ENCODE data around the gene RPS2.

RPS2 gene

DNA sequence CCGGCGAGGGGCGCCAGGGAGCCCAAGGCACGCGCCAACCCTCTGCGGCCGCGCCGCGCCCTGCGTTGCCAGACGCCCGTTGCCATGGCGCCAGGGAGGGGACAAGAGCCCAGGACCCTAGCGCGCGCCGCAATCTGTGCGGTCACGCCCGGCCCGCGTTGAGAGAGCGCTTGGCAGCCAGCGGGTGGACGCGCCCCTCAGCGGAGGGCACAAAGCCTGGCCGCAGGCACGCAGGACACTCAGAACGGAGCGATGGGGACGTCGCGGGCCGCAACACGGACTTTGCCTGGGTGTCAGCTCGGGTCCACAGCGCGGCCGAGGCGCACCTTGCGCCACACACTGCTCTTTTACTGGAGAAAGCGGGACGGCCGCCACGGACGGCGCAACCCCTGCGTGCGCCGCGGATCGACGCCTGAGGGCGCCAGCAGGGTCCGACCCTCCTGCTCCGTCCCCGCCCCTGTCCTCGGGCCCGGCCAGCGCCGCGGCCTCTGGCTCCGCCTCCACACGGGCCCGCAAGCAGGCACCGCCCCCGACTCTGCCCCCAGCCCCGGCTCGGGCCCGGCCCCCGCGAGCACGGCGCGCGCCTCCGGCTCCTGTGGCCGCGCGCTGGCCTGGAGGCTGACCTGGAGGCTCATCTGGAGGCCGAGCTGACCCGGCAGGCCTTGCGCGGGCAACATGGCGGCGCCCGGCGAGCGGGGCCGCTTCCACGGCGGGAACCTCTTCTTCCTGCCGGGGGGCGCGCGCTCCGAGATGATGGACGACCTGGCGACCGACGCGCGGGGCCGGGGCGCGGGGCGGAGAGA, 19.1 kb upstream of the RPS2 start, which contains the start of gene GFER:
TSS of gene GFER (plus strand) at position 650 of the 803 bp plus-strand sequence. CDS start at position 676, 26 bp downstream.
- peak within 1 kb of the TSS; percentile 72 for H3K4me3 Mint-ChIP-seq
- H3K4me1 Mint-ChIP-seq, result peaks cover 12% of the 10 kb centered on the region
- peaks cover 20% of the 10 kb centered on the region for H3K27me3 Mint-ChIP-seq
- H3K36me3 Mint-ChIP-seq (ENCODE audit: insufficient read depth), result peaks cover 22% of the 10 kb centered on the region
- H3K27ac Mint-ChIP-seq (ENCODE audit: low read depth), result no peak within 1 kb of the TSS
- no peaks in the 10 kb centered on the region for H3K9me3 Mint-ChIP-seq
- peak; percentile 60 for ATAC-seq (replicated peaks; ENCODE audit: extremely low read depth, poor library complexity, severe bottlenecking)
- DNase-seq (ENCODE audit: low spot score in 2 of 2), result no peak

DNA sequence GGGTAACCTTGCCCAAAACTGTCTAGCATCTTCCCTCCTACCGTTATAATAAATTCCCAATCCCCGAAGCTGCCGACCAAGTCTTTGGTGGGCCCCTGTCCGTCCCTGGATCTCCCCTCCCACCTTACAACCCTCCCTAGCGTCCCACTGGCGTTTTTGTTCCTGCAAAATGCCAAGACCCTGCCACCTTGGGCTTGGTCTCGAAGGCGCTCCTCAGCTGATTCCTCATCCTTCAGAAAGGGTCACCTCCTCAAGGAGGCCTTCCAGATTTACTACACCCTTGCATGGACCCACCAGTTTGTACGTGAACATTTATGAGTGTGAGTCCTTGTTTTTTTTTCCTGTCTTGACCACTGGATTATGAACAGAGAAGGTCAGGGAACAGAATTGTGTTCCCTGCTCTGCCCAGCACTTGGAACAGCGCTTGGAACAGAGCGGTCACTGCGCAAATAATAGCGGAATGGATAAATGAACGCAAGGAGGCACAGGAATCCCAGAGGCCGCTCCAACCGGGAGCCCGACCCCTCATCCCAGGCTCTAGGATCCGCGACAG, 18.4 kb upstream of the RPS2 start:
- ATAC-seq (replicated peaks; ENCODE audit: extremely low read depth, poor library complexity, severe bottlenecking) (no peak), DNase-seq (ENCODE audit: low spot score in 2 of 2) (no peak)
- Mint-ChIP-seq H3K27ac (ENCODE audit: low read depth) (no peak overlapping the region), H3K4me1 (peaks cover 12% of the 10 kb centered on the region), H3K27me3 (peaks cover 14% of the 10 kb centered on the region), H3K4me3 (peak overlapping the region; percentile 72), H3K9me3 (no peaks in the 10 kb centered on the region), H3K36me3 (ENCODE audit: insufficient read depth) (peaks cover 27% of the 10 kb centered on the region)

DNA sequence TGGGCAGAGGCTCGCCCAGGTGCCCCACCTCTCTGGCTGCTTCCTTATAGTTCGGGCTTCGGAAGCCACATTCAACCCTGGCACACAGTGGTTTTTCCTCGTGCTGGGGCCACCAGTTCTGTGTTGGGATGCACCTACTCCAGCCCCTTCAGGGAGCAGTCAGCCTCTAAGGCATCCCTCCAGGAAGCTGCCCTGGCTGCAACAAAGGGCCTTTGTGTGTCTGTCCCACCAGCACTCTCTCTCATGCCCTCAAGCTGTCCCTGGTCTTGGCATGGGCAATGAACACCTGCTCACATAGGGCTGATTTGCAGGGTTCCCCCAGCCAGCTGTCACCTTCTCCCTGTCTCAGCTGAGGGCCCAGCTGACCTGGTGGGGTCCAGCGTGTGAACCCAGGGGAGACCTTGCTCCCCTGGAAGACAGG, 17.4 kb upstream of the RPS2 start:
- Mint-ChIP-seq H3K27me3 (peaks cover 14% of the 10 kb centered on the region), H3K9me3 (no peaks in the 10 kb centered on the region), H3K36me3 (ENCODE audit: insufficient read depth) (peaks cover 27% of the 10 kb centered on the region), H3K4me3 (peak overlapping the region; percentile 72), H3K27ac (ENCODE audit: low read depth) (no peak overlapping the region), H3K4me1 (peaks cover 12% of the 10 kb centered on the region)
- no peak for ATAC-seq (replicated peaks; ENCODE audit: extremely low read depth, poor library complexity, severe bottlenecking)
- no peak for DNase-seq (ENCODE audit: low spot score in 2 of 2)

DNA sequence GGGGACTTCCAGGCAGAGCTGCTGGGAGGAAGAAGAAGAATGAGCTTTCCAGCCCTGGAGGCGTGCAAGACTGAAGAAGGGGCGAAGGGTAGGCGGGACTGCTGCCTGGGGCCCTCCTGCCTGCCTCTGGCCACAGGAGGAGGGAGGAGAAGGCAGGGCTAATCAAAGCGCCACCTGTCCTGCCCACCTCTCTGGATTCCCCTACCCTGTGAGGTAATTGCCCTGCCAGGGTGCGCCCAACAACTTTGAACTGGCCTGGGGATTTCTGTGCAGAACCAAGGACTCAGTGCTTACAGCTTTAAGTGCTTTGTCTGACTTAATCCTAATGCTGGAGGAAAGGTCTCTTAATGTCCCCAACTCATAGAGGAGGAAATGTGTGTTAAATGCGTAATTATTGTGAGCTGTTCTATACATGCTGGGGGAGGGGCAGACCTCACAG, 16.8 kb upstream of the RPS2 start, which contains the start of gene NOXO1:
TSS of gene NOXO1 (minus strand) at position 72 of the 439 bp plus-strand sequence. CDS start 290 bp downstream, outside the sequence.
- DNase-seq (ENCODE audit: low spot score in 2 of 2) (no peak), ATAC-seq (replicated peaks; ENCODE audit: extremely low read depth, poor library complexity, severe bottlenecking) (no peak)
- H3K4me1 Mint-ChIP-seq, result peaks cover 12% of the 10 kb centered on the region
- H3K36me3 Mint-ChIP-seq (ENCODE audit: insufficient read depth), result peaks cover 26% of the 10 kb centered on the region
- no peak within 1 kb of the TSS for H3K27ac Mint-ChIP-seq (ENCODE audit: low read depth)
- H3K9me3 Mint-ChIP-seq, result no peaks in the 10 kb centered on the region
- peaks cover 14% of the 10 kb centered on the region for H3K27me3 Mint-ChIP-seq
- peak within 1 kb of the TSS; percentile 72 for H3K4me3 Mint-ChIP-seq

DNA sequence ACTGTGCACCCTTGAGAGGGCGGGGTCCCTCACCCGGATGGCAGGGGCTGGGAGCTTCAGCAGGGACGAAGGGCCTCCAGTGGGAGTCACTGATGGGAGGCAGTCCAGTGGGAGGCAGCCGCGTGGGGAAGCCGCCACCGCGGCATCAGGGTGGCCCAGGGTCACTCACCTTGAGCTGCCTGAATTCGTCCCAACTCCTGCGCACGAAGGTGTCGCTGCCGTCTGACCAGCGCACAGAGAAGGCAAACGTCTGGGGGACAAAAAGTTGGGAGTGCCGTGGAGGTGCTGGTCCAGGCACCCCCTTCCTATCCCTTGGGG, 16.1 kb upstream of the RPS2 start:
- Mint-ChIP-seq H3K4me1 (peaks cover 12% of the 10 kb centered on the region), H3K27ac (ENCODE audit: low read depth) (no peak overlapping the region), H3K4me3 (no peak overlapping the region), H3K36me3 (ENCODE audit: insufficient read depth) (peaks cover 25% of the 10 kb centered on the region), H3K9me3 (no peaks in the 10 kb centered on the region), H3K27me3 (peaks cover 14% of the 10 kb centered on the region)
- DNase-seq (ENCODE audit: low spot score in 2 of 2), result no peak
- ATAC-seq (replicated peaks; ENCODE audit: extremely low read depth, poor library complexity, severe bottlenecking), result no peak

DNA sequence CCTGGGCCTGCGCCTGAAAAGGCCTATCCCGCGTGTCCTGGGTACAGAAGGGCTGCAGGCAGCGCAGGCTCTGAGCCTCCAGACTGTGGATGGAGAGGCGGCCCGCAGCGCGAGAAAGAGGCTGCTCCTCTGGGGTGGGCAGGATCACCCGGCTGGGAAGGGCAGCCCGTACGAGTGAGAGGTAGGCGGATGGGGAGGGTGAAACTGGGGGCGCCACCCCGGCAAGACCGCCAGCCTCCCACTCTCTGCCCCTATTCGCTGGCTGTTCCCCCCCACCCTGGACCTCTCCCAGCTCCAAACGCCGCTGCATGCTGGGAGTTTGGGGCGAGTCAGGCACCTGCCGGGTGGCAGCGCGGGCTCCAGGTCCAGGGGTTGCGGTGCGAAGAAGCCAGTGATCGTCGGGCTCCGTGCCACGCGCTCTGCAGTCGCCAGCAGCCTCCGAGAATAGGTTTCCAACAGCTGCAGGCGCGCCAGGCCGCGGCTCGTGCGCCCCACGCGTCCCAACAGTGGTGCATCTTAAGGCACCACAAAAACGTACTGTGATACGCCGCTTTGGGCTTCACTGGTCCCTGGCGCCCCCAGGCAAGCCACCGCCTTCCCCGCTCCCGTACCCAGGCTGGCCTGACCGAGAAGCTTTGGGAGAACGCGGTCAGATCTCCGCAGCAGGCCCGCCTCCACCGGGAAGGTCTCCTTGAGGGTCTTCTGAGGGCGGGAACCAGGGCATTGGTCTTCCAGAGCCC, 15.6 kb upstream of the RPS2 start:
- H3K27me3 Mint-ChIP-seq, result peaks cover 14% of the 10 kb centered on the region
- H3K4me3 Mint-ChIP-seq, result no peak overlapping the region
- peaks cover 26% of the 10 kb centered on the region for H3K36me3 Mint-ChIP-seq (ENCODE audit: insufficient read depth)
- H3K9me3 Mint-ChIP-seq, result no peaks in the 10 kb centered on the region
- ATAC-seq (replicated peaks; ENCODE audit: extremely low read depth, poor library complexity, severe bottlenecking), result no peak
- H3K4me1 Mint-ChIP-seq, result peaks cover 12% of the 10 kb centered on the region
- DNase-seq (ENCODE audit: low spot score in 2 of 2), result no peak
- H3K27ac Mint-ChIP-seq (ENCODE audit: low read depth), result no peak overlapping the region

DNA sequence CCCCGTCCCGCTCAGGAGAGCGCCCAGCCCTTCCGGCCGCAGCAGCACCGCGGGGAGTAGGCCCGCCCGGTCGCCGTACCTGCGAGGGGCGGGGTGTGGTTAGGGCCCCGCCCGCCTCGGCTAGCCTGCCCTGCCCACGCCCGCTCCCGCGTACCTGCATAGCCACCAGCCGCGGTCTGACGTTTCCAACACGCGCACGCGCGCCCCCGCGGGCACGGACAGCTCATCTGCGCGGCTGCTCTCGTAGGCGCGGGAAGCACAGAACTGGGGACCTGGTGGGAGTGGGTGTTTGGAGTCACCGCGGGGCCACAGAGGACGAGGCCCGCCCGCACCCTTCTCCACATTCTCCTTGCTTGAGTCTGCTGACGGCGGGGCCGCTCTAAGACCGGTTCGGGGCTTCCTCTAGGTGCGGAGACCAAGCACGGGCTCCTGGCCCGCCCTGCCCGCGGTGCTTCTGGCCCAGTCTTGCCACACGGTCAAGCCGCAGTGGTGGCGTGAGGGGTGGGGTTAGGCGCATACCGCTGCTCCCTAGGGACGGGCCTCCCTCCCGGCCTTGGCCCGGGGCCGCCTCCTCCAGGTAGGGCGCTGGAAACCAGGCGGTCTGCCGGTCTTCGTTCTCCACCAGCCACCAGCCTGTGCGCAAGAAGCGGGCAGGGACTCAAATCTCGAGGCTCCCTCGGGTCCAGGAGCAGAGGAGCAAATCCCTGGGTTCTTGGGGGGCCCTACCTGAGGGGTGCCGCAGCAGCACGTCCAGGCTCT, 14.8 kb upstream of the RPS2 start:
- no peaks in the 10 kb centered on the region for H3K9me3 Mint-ChIP-seq
- H3K4me1 Mint-ChIP-seq, result peaks cover 5% of the 10 kb centered on the region
- no peak overlapping the region for H3K4me3 Mint-ChIP-seq
- peaks cover 22% of the 10 kb centered on the region for H3K36me3 Mint-ChIP-seq (ENCODE audit: insufficient read depth)
- DNase-seq (ENCODE audit: low spot score in 2 of 2), result no peak
- no peak for ATAC-seq (replicated peaks; ENCODE audit: extremely low read depth, poor library complexity, severe bottlenecking)
- peaks cover 14% of the 10 kb centered on the region for H3K27me3 Mint-ChIP-seq
- H3K27ac Mint-ChIP-seq (ENCODE audit: low read depth), result no peak overlapping the region

DNA sequence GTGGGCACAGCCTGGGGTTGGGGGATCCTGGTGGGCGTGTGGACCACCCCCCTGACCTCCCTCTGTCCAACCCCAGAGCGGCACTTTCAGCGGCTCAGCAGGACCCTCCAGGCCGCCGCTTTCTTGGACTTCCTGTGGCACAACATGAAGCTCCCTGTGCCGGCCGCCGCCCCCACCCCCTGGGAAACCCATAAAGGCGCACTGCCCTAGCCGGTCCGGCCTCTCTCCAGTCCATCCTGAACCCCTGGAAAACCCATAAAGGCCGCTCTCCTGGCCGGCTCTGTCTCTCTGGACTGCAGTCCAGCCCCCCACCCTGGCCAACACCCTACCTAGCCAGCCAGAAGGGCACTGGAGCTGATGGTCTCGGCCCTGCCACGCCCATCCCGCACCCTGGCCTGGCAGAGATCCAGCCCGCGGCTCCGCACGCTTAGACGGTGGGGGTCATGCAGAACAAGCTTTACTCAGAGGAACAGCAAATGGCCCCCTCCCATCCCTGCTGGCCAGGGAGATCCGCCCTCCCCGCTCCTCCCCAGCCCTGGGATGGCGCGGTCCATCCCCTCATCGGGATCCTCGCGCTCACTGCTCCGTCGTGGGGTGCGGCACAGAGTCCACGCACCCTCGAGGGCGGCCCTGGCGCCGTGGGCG, 14.0 kb upstream of the RPS2 start:
- no peak for ATAC-seq (replicated peaks; ENCODE audit: extremely low read depth, poor library complexity, severe bottlenecking)
- H3K9me3 Mint-ChIP-seq, result no peaks in the 10 kb centered on the region
- peaks cover 5% of the 10 kb centered on the region for H3K4me1 Mint-ChIP-seq
- H3K27ac Mint-ChIP-seq (ENCODE audit: low read depth), result no peak overlapping the region
- peaks cover 14% of the 10 kb centered on the region for H3K27me3 Mint-ChIP-seq
- no peak for DNase-seq (ENCODE audit: low spot score in 2 of 2)
- peaks cover 23% of the 10 kb centered on the region for H3K36me3 Mint-ChIP-seq (ENCODE audit: insufficient read depth)
- H3K4me3 Mint-ChIP-seq, result no peak overlapping the region

DNA sequence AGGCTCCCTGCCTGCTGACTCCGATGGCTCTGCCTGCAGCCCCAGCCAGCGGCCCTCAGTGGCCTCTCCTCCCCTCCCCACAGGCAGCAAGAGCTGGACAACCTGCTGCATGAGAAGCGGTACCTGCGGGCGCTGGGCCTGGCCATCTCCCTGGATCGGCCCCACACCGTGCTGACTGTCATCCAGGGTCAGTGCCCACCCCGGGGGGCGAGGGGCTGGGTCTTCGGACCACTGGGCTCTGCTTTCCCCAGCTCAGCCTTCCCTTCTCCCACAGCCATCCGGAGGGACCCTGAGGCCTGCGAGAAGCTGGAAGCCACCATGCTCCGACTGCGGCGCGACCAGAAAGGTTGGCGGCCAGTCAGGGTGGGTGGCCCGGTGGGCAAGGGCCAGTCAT, 13.2 kb upstream of the RPS2 start:
- no peak overlapping the region for H3K27ac Mint-ChIP-seq (ENCODE audit: low read depth)
- no peak overlapping the region for H3K4me3 Mint-ChIP-seq
- peaks cover 5% of the 10 kb centered on the region for H3K4me1 Mint-ChIP-seq
- DNase-seq (ENCODE audit: low spot score in 2 of 2) (no peak), ATAC-seq (replicated peaks; ENCODE audit: extremely low read depth, poor library complexity, severe bottlenecking) (no peak)
- H3K9me3 Mint-ChIP-seq, result no peaks in the 10 kb centered on the region
- H3K27me3 Mint-ChIP-seq, result peaks cover 10% of the 10 kb centered on the region
- peaks cover 23% of the 10 kb centered on the region for H3K36me3 Mint-ChIP-seq (ENCODE audit: insufficient read depth)

DNA sequence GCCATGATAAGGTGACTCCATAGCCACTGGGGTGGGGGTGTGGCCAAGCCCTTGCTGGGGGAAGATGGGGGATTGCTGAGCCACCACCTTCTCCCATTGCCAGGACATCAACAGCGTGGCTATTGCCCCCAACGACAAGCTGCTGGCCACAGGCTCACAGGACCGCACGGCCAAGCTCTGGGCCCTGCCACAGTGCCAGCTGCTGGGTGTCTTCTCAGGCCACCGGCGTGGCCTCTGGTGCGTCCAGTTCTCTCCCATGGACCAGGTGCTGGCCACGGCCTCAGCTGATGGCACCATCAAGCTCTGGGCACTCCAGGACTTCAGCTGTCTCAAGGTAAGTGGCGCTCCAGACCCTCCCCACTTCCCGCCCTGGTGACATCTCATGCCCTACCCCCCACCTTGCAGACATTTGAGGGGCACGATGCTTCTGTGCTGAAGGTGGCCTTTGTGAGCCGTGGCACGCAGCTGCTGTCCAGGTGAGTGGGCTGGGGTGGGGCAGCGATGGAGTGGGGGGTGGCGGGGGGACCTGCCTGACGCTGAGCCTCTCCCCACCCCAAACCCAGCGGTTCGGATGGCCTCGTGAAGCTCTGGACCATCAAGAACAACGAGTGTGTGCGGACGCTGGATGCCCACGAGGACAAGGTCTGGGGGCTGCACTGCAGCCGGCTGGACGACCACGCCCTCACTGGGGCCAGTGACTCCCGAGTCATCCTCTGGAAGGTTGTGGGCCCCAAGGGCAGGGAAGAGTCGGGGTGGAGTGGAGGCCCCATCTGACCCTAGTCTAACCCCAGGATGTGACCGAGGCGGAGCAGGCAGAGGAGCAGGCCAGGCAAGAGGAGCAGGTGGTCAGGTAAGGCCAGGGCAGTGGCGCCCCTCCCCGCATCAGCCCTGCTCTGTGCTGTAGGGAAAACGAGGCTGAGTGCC, 12.6 kb upstream of the RPS2 start:
- no peak overlapping the region for H3K4me3 Mint-ChIP-seq
- peaks cover 7% of the 10 kb centered on the region for H3K4me1 Mint-ChIP-seq
- peaks cover 3% of the 10 kb centered on the region for H3K27me3 Mint-ChIP-seq
- no peaks in the 10 kb centered on the region for H3K9me3 Mint-ChIP-seq
- ATAC-seq (replicated peaks; ENCODE audit: extremely low read depth, poor library complexity, severe bottlenecking) (no peak), DNase-seq (ENCODE audit: low spot score in 2 of 2) (no peak)
- peaks cover 25% of the 10 kb centered on the region for H3K36me3 Mint-ChIP-seq (ENCODE audit: insufficient read depth)
- H3K27ac Mint-ChIP-seq (ENCODE audit: low read depth), result no peak overlapping the region

DNA sequence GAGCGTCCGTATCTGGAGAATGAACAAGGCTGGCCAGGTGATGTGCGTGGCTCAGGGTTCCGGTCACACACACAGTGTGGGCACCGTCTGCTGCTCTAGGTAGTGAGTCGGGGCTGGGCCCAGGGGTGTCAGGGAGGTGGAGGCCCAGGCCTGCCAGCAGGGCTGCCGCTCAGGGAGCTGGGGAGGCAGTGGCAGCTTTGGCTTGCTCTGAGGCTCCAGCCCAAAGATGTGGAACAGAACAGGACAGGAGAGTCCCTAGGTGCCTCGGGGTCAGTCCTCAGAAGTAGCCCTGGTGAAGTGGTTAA, 11.5 kb upstream of the RPS2 start:
- Mint-ChIP-seq H3K27me3 (no peaks in the 10 kb centered on the region), H3K36me3 (ENCODE audit: insufficient read depth) (peaks cover 31% of the 10 kb centered on the region), H3K9me3 (no peaks in the 10 kb centered on the region), H3K27ac (ENCODE audit: low read depth) (no peak overlapping the region), H3K4me1 (peaks cover 17% of the 10 kb centered on the region), H3K4me3 (no peak overlapping the region)
- DNase-seq (ENCODE audit: low spot score in 2 of 2), result no peak
- ATAC-seq (replicated peaks; ENCODE audit: extremely low read depth, poor library complexity, severe bottlenecking), result no peak

All from central memory CD8-positive, alpha-beta T cell (primary cell).